KMS-11 (cell line): Measurements from ENCODE around the gene PRR12.

ENCODE experiments used
- H2AFZ ChIP-seq: fragments of 200-600 bp; sonication (generic); 2 replicates; pipeline ENCODE4 v1.6.1; 2016; ENCODE audit warnings: antibody characterized with exemption, mixed run types, low read depth
- H3K27ac ChIP-seq: fragments of 200-600 bp; sonication (generic); 2 replicates; pipeline ENCODE4 v1.6.1; 2016; ENCODE audit warnings: mild to moderate bottlenecking, mixed run types
- H3K27me3 ChIP-seq: fragments of 200-600 bp; sonication (generic); 2 replicates; pipeline ENCODE4 v1.6.1; 2017; ENCODE audit warnings: mild to moderate bottlenecking, low read depth, mixed run types, moderate library complexity; ENCODE audit not compliant: insufficient read depth
- H3K36me3 ChIP-seq: fragments of 200-600 bp; sonication (generic); 2 replicates; pipeline ENCODE4 v1.6.1; 2017; ENCODE audit warnings: mild to moderate bottlenecking, mixed run types; ENCODE audit not compliant: insufficient read depth
- H3K4me1 ChIP-seq: fragments of 200-600 bp; sonication (generic); 2 replicates; pipeline ENCODE4 v1.6.1; 2016; ENCODE audit warnings: mild to moderate bottlenecking, low read depth, mixed run types; ENCODE audit not compliant: poor library complexity, severe bottlenecking
- H3K4me2 ChIP-seq: fragments of 200-600 bp; sonication (generic); 2 replicates; pipeline ENCODE4 v1.7.0; 2016; ENCODE audit warnings: mild to moderate bottlenecking, mixed run types
- H3K4me3 ChIP-seq: fragments of 200-600 bp; sonication (generic); IDR thresholded peaks from 2 replicates; pipeline ENCODE4 v1.6.1; 2017; ENCODE audit warnings: low read depth, low read length, mixed read lengths; ENCODE audit not compliant: insufficient read depth
- H3K79me2 ChIP-seq: fragments of 200-600 bp; sonication (generic); 2 replicates; pipeline ENCODE4 v1.6.1; 2016; ENCODE audit warnings: low read depth, mixed run types; ENCODE audit not compliant: insufficient read depth
- H3K9ac ChIP-seq: fragments of 200-600 bp; sonication (generic); 2 replicates; pipeline ENCODE4 v1.6.1; 2016; ENCODE audit warnings: mild to moderate bottlenecking, mixed run types
- H4K20me1 ChIP-seq: fragments of 200-600 bp; sonication (generic); 2 replicates; pipeline ENCODE4 v1.6.1; 2016; ENCODE audit warnings: mild to moderate bottlenecking, mixed run types; ENCODE audit not compliant: insufficient read depth
- CTCF ChIP-seq: fragments of 200-600 bp; sonication (generic); conservative IDR thresholded peaks from 2 replicates; pipeline ENCODE4 v1.6.1; 2017; ENCODE audit warnings: low read depth, mild to moderate bottlenecking, antibody characterized with exemption, low read length, moderate library complexity, mixed read lengths

PRR12 gene

GRCh38 chr19:49654581-49654980 is 63.6 kb downstream of the PRR12 start:
- no peaks in the 10 kb centered on the region for H3K27me3 ChIP-seq
- H3K4me2 ChIP-seq, result no peak overlapping the region
- no peak overlapping the region for H3K4me3 ChIP-seq
- H3K4me1 ChIP-seq, result no peaks in the 10 kb centered on the region
- no peak for TF ChIP-seq CTCF
- no peak overlapping the region for H3K9ac ChIP-seq
- no peaks in the 10 kb centered on the region for H4K20me1 ChIP-seq
- 0 out of 2 replicates have a peak, but pooled peaks cover 3% of the 10 kb centered on the region for H3K36me3 ChIP-seq
- H3K27ac ChIP-seq, result no peak overlapping the region
- H2AFZ ChIP-seq, result no peak overlapping the region
- H3K79me2 ChIP-seq, result no peaks in the 10 kb centered on the region; the same call in 1 of the 2 replicates

- no peak for TF ChIP-seq CTCF
- H2AFZ ChIP-seq, result no peak overlapping the region
- H3K79me2 ChIP-seq, result no peaks in the 10 kb centered on the region; the same call in 1 of the 2 replicates
- H3K4me1 ChIP-seq, result no peaks in the 10 kb centered on the region
- no peaks in the 10 kb centered on the region for H4K20me1 ChIP-seq
- no peak overlapping the region for H3K9ac ChIP-seq
- no peak overlapping the region for H3K4me3 ChIP-seq
- H3K4me2 ChIP-seq, result no peak overlapping the region
- 0 out of 2 replicates have a peak, but pooled peaks cover 3% of the 10 kb centered on the region for H3K36me3 ChIP-seq
- H3K27ac ChIP-seq, result no peak overlapping the region
- H3K27me3 ChIP-seq, result no peaks in the 10 kb centered on the region
These were observed 64.8 kb downstream of the PRR12 start for GRCh38 chr19:49655570-49656455.

GRCh38 chr19:49656456-49657109 is 65.6 kb downstream of the PRR12 start:
- Histone ChIP-seq H3K79me2 (no peaks in the 10 kb centered on the region; the same call in 1 of the 2 replicates), H3K9ac (no peak overlapping the region), H3K4me3 (no peak overlapping the region), H3K4me2 (no peak overlapping the region), H3K36me3 (0 out of 2 replicates have a peak, but pooled peaks cover 3% of the 10 kb centered on the region), H2AFZ (no peak overlapping the region), H3K4me1 (no peaks in the 10 kb centered on the region), H3K27ac (no peak overlapping the region), H4K20me1 (no peaks in the 10 kb centered on the region), H3K27me3 (no peaks in the 10 kb centered on the region)
- TF ChIP-seq CTCF, result no peak

GRCh38 chr19:49657493-49658138 is 66.6 kb downstream of the PRR12 start:
- TF ChIP-seq CTCF, result no peak
- Histone ChIP-seq H3K27me3 (no peaks in the 10 kb centered on the region), H3K4me1 (peaks cover 8% of the 10 kb centered on the region), H4K20me1 (no peaks in the 10 kb centered on the region), H3K9ac (no peak overlapping the region), H3K4me3 (no peak overlapping the region), H2AFZ (no peak overlapping the region), H3K79me2 (peaks cover 2% of the 10 kb centered on the region; the same call in 1 of the 2 replicates), H3K4me2 (no peak overlapping the region), H3K27ac (no peak overlapping the region), H3K36me3 (0 out of 2 replicates have a peak, but pooled peaks cover 3% of the 10 kb centered on the region)
